Astrocyte of the cerebellum (primary cell): ENCODE results near the gene MEIS2.

ENCODE experiments used
- DNase-seq: peaks from one replicate; pipeline ENCODE4 v3.0.0-alpha.2; 2011; ENCODE audit warnings: low read depth
- H3K4me3 ChIP-seq: 2 replicates; pipeline ENCODE4 v1.5.1; 2011; ENCODE audit warnings: mild to moderate bottlenecking, low read depth, low read length, moderate library complexity
- in situ Hi-C: cut with HindIII; loops from 2 replicates; pipeline ENCODE4 v1.10.0; 2017; ENCODE audit warnings: low sequenced_read_pairs
- TF ChIP-seq, protein P1 (sequence below): IDR thresholded peaks from 2 replicates; pipeline ENCODE4 v1.5.1; 2012; ENCODE audit warnings: low read length, low read depth, moderate library complexity, mild to moderate bottlenecking; ENCODE audit errors: missing control alignments

Gene MEIS2

GRCh38 chr15:37097144-37097919 is 3.0 kb downstream of the MEIS2 start:
- peak overlapping the region; percentile 88 for H3K4me3 ChIP-seq

GRCh38 chr15:37096558-37097143 is 3.7 kb downstream of the MEIS2 start:
- DNase-seq: no peak
- TF ChIP-seq, protein P1, sequence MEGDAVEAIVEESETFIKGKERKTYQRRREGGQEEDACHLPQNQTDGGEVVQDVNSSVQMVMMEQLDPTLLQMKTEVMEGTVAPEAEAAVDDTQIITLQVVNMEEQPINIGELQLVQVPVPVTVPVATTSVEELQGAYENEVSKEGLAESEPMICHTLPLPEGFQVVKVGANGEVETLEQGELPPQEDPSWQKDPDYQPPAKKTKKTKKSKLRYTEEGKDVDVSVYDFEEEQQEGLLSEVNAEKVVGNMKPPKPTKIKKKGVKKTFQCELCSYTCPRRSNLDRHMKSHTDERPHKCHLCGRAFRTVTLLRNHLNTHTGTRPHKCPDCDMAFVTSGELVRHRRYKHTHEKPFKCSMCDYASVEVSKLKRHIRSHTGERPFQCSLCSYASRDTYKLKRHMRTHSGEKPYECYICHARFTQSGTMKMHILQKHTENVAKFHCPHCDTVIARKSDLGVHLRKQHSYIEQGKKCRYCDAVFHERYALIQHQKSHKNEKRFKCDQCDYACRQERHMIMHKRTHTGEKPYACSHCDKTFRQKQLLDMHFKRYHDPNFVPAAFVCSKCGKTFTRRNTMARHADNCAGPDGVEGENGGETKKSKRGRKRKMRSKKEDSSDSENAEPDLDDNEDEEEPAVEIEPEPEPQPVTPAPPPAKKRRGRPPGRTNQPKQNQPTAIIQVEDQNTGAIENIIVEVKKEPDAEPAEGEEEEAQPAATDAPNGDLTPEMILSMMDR: no peak
- H3K4me3 ChIP-seq: peak overlapping the region; percentile 88
- in situ Hi-C loops: no loop called here

More at GRCh38 chr15:37097144-37097919, 3.0 kb downstream of the MEIS2 start:
- TF ChIP-seq, protein P1: no peak
- no peak for DNase-seq
- in situ Hi-C loops: no loop called here

DNA sequence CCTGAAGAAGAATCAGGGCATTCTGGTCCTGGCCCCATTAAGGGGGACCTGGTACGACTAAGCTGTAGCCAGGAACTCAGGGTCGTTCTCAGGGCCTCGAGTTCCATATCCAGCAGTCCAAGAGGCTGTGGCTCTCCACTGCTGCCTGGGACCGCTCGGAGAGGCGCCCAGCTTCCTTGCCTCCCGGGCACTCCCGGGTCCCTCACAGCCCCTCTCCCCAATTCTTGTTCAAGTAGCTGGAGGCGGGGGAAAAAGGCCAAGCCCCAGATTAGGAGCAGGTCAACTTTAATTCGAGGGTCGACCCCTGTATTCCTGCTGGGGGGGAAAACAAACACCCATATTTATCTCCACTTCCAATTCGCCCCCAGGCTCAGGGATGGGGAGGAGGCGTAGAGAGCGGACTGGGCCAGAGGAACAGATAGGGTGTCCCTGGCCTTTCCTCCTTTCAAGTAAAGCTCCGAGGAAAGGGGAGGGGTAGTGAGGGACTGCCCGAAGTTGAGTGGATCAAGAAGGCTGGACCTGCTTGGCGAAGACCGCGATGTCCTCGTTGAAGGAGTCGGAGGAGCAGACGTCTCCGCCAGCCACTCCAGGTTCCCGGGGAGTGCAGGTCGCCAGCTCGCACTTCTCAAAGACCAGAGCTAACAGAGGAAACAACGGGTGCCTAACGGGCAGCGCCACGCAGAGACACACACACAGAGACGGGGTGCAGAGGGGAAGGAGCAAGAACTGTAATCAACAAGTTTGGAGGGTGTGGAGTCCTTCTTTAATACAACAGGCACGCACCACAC is 4.4 kb downstream of the MEIS2 start:
- no peak for DNase-seq
- in situ Hi-C loops: no loop called here
- peak overlapping the region; percentile 88 for H3K4me3 ChIP-seq
- TF ChIP-seq, protein P1: no peak

DNA sequence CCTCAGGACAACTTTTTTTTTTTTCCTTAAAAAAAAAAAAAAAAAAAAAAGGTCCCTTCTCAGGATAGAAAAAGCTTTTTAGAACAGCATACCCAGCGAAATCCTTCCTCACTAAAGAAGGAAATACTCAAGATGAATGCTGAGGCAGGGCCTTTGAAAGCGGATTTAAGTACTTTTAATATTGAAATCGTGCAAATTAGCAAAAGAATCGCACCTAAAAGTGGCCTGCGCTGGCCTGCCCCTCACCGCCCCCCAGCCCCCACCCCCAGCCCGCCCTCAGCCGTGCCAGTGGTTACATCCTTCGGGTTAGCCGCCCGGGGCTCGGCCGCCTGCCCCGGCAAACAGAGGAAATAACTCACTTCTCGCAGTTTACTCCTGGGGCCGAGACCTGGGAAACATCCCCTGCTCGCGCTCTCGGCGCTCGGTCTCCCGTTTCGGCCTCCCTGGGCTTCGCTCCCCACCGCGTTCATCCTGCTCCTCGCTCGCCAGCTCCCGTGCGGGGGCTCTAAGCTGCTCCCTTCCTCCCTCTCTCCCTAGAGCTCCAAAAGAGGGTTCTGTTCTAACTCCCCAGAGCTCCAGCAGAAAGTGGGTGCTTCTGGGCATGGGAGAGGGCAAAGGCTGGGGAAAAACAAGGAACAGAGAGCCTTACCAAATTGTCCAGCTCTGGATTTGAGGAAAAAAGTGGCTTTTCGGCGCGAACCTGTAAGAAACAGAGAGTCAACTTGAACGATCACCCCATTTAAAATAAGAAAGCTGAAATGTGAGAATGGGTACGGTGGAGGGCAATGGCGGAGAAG is 5.2 kb downstream of the MEIS2 start:
- TF ChIP-seq, protein P1: no peak
- in situ Hi-C loops: no loop called here
- peak overlapping the region; percentile 88 for H3K4me3 ChIP-seq
- DNase-seq: no peak

- peak overlapping the region; percentile 88 for H3K4me3 ChIP-seq
- in situ Hi-C loops: no loop called here
- TF ChIP-seq, protein P1: no peak
- DNase-seq: no peak
Measured at GRCh38 chr15:37094333-37094914, 5.9 kb downstream of the MEIS2 start.
